ENCODE data around the gene TFAP2B.

TFAP2B gene

GRCh38 chr6:50884364-50884763, 65.7 kb downstream of the TFAP2B start:
- TF ChIP-seq, protein P1, sequence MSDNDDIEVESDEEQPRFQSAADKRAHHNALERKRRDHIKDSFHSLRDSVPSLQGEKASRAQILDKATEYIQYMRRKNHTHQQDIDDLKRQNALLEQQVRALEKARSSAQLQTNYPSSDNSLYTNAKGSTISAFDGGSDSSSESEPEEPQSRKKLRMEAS (IDR thresholded peaks at IDR 0.05), result no peak
- TF ChIP-seq REST (IDR thresholded peaks at IDR 0.05; ENCODE audit: low read depth) (no peak), CREB1 (IDR thresholded peaks at IDR 0.05; ENCODE audit: low read depth) (no peak), TEAD4 (IDR thresholded peaks at IDR 0.05) (no peak), RAD21 (IDR thresholded peaks at IDR 0.05; ENCODE audit: low read depth) (no peak), CEBPB (IDR thresholded peaks at IDR 0.05) (no peak), YY1 (IDR thresholded peaks at IDR 0.05; ENCODE audit: low read depth) (no peak), ZBTB7A (IDR thresholded peaks at IDR 0.05; ENCODE audit: low read depth) (no peak), TAF1 (IDR thresholded peaks at IDR 0.05; ENCODE audit: low read depth) (no peak), NFIC (IDR thresholded peaks at IDR 0.05) (no peak), EGR1 (IDR thresholded peaks at IDR 0.05) (no peak), TCF12 (IDR thresholded peaks at IDR 0.05; ENCODE audit: low read depth) (no peak), FOXM1 (IDR thresholded peaks at IDR 0.05; ENCODE audit: borderline replicate concordance, low read depth) (no peak), EP300 (IDR thresholded peaks at IDR 0.05; ENCODE audit: borderline replicate concordance) (no peak)
- TF ChIP-seq, protein P2, sequence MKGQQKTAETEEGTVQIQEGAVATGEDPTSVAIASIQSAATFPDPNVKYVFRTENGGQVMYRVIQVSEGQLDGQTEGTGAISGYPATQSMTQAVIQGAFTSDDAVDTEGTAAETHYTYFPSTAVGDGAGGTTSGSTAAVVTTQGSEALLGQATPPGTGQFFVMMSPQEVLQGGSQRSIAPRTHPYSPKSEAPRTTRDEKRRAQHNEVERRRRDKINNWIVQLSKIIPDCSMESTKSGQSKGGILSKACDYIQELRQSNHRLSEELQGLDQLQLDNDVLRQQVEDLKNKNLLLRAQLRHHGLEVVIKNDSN (IDR thresholded peaks at IDR 0.05), result no peak

DNA sequence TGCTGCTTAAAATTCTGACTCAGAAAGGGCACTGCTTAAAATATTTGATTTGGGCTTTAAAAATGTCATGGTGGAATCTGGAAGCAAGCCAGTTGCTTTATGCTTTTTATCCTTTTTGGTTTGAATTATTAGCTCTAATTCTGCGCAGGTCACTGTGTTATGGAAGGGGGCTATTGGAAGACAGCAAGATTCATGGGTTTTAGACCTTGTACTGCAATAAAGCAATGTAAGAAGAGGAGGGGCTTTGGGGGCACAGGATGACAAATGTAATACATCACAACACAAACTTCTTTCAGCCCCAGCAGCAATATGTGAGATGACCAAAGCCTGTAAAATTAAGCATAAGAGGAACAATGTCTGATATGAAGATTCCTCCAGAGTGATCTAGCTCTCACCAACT, 68.4 kb downstream of the TFAP2B start:
- TF ChIP-seq, protein P1 (IDR thresholded peaks at IDR 0.05), result no peak
- TF ChIP-seq TEAD4 (IDR thresholded peaks at IDR 0.05), result no peak
- TF ChIP-seq NFIC (IDR thresholded peaks at IDR 0.05), result no peak
- no peak for TF ChIP-seq EP300 (IDR thresholded peaks at IDR 0.05; ENCODE audit: borderline replicate concordance)
- no peak for TF ChIP-seq EGR1 (IDR thresholded peaks at IDR 0.05)
- no peak for TF ChIP-seq FOXM1 (IDR thresholded peaks at IDR 0.05; ENCODE audit: borderline replicate concordance, low read depth)

- no peak for TF ChIP-seq EP300 (IDR thresholded peaks at IDR 0.05; ENCODE audit: borderline replicate concordance)
- TF ChIP-seq ZBTB7A (IDR thresholded peaks at IDR 0.05; ENCODE audit: low read depth), result no peak
- TF ChIP-seq TEAD4 (IDR thresholded peaks at IDR 0.05), result no peak
Observed at GRCh38 chr6:50889497-50889896, 70.8 kb downstream of the TFAP2B start.

DNA sequence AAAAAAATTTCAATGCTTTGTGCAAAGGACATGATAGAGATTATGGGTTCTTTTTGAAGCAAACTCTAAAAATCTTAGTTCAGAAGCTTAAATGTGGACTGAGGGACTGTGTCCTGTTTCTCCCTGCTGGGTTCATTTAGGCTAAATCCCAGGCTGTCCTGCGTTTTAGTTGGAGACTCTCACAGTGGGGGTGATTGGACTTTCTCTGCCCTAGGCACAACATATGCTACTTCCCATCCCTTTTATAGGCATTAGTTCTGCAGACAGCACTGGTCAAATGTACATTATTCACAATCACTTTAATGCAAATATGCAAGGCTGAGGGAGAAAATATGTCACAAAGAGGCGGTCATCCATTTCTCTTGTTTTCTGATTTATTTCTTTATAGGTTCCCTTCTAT, 71.3 kb downstream of the TFAP2B start:
- TF ChIP-seq REST (IDR thresholded peaks at IDR 0.05; ENCODE audit: low read depth) (no peak), YY1 (IDR thresholded peaks at IDR 0.05; ENCODE audit: low read depth) (no peak), CREB1 (IDR thresholded peaks at IDR 0.05; ENCODE audit: low read depth) (no peak), ZBTB7A (IDR thresholded peaks at IDR 0.05; ENCODE audit: low read depth) (no peak)
- TF ChIP-seq, protein P1 (IDR thresholded peaks at IDR 0.05), result no peak

DNA sequence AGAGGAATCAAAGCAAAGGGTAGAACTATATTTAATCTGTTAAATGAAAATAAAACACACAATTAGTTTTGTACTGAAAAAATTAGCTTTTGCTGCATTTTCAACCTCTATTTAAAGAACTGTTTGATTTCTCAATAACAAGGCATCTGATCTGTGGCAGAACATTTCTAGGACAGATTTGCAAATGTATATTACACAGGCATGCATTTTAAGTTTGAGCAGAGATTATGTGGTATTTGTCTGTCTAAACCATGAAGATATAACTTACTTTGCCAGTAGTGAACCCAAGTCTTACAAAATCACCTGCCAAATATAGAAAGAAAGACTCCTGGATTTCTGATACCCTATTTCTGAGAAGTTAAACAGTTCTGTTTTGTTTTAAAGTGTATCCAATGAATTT, 71.9 kb downstream of the TFAP2B start:
- no peak for TF ChIP-seq FOXM1 (IDR thresholded peaks at IDR 0.05; ENCODE audit: borderline replicate concordance, low read depth)
- TF ChIP-seq CEBPB (IDR thresholded peaks at IDR 0.05), result no peak
- TF ChIP-seq, protein P1 (IDR thresholded peaks at IDR 0.05), result no peak
- TF ChIP-seq YY1 (IDR thresholded peaks at IDR 0.05; ENCODE audit: low read depth), result no peak
- no peak for TF ChIP-seq ZBTB7A (IDR thresholded peaks at IDR 0.05; ENCODE audit: low read depth)
- no peak for TF ChIP-seq CREB1 (IDR thresholded peaks at IDR 0.05; ENCODE audit: low read depth)
- no peak for TF ChIP-seq REST (IDR thresholded peaks at IDR 0.05; ENCODE audit: low read depth)
- TF ChIP-seq TEAD4 (IDR thresholded peaks at IDR 0.05), result no peak
- no peak for TF ChIP-seq RAD21 (IDR thresholded peaks at IDR 0.05; ENCODE audit: low read depth)
- TF ChIP-seq NFIC (IDR thresholded peaks at IDR 0.05), result no peak
- no peak for TF ChIP-seq TAF1 (IDR thresholded peaks at IDR 0.05; ENCODE audit: low read depth)
- TF ChIP-seq, protein P2 (IDR thresholded peaks at IDR 0.05), result no peak
- TF ChIP-seq EP300 (IDR thresholded peaks at IDR 0.05; ENCODE audit: borderline replicate concordance), result no peak
- no peak for TF ChIP-seq EGR1 (IDR thresholded peaks at IDR 0.05)
- no peak for TF ChIP-seq TCF12 (IDR thresholded peaks at IDR 0.05; ENCODE audit: low read depth)

Data from Ishikawa (cell line).